PC-9 (cell line): ENCODE results near the gene ZNF549. TPM values are rescaled to one million over a fixed set of nuclear protein-coding genes. Genes with fewer than 3 reads are reported as not detected.
"Not testable (repeated sequence)": the region's sequence is repeated elsewhere in the genome, so short reads cannot be mapped to it uniquely, and the experiment has no call there.

Experiments used
- BruUV-seq: library from RNA; stranded (reverse); fragments of 400-500 nt; replicated peaks from 2 replicates; lab custom pipeline; 2021; lab: Mats Ljungman, UMichigan
- CTCF ChIA-PET: fragments of 300-600 bp; sonication (Branson Sonifier 250); formaldehyde crosslinking; loops from one replicate; lab custom pipeline; 2022; ENCODE audit warnings: antibody characterized with exemption; lab: Charles Lee
- POLR2A ChIA-PET: fragments of 300-600 bp; sonication (Branson Sonifier 250); formaldehyde crosslinking; loops from one replicate; lab custom pipeline; 2022; ENCODE audit warnings: antibody characterized with exemption; ENCODE audit not compliant: unreplicated experiment; lab: Charles Lee
- DNase-seq, 2 experiments: peaks; one replicate each; pipeline versions ENCODE4 v3.0.0 to v3.0.0-alpha.2; 2015 to 2022; ENCODE audit warnings: mixed read lengths in 1 of 2
- H2AFZ ChIP-seq: fragments of 200-600 bp; sonication (generic); 2 replicates; pipeline ENCODE4 v1.8.1; 2017; ENCODE audit warnings: antibody characterized with exemption
- H3F3A ChIP-seq: fragments of 200-600 bp; sonication (generic); 2 replicates; pipeline ENCODE4 v1.8.1; 2017; ENCODE audit warnings: antibody characterized with exemption, mild to moderate bottlenecking, low read depth; ENCODE audit not compliant: insufficient read depth
- H3K27ac ChIP-seq: fragments of 200-600 bp; sonication (generic); 2 replicates; pipeline ENCODE4 v1.6.1; 2016; ENCODE audit warnings: mixed run types
- H3K27me3 ChIP-seq: fragments of 200-600 bp; sonication (generic); 2 replicates; pipeline ENCODE4 v1.6.1; 2016; ENCODE audit warnings: low read depth, mixed run types; ENCODE audit not compliant: insufficient read depth
- H3K36me3 ChIP-seq: fragments of 200-600 bp; sonication (generic); 2 replicates; pipeline ENCODE4 v1.6.1; 2016; ENCODE audit warnings: low read depth, mixed run types
- H3K4me1 ChIP-seq: fragments of 200-600 bp; sonication (generic); replicated peaks from 2 replicates; pipeline ENCODE4 v1.6.1; 2016; ENCODE audit warnings: mixed run types; ENCODE audit not compliant: insufficient read depth
- H3K4me2 ChIP-seq: fragments of 200-600 bp; sonication (generic); 2 replicates; pipeline ENCODE4 v1.6.1; 2017; ENCODE audit warnings: mixed run types
- H3K4me3 ChIP-seq: fragments of 200-600 bp; sonication (generic); 2 replicates; pipeline ENCODE4 v1.6.1; 2016; ENCODE audit warnings: mixed run types
- H3K79me2 ChIP-seq: fragments of 200-600 bp; sonication (generic); 2 replicates; pipeline ENCODE4 v1.6.1; 2017; ENCODE audit warnings: low read depth, mixed run types
- H3K9me2 ChIP-seq: fragments of 200-600 bp; sonication (generic); 2 replicates; pipeline ENCODE4 v1.8.1; 2017; ENCODE audit warnings: mild to moderate bottlenecking; ENCODE audit not compliant: insufficient read depth
- H3K9me3 ChIP-seq: fragments of 200-600 bp; sonication (generic); 2 replicates; pipeline ENCODE4 v1.8.1; 2016; ENCODE audit warnings: low read depth; ENCODE audit not compliant: insufficient read depth
- H4K20me1 ChIP-seq: fragments of 200-600 bp; sonication (generic); 2 replicates; pipeline ENCODE4 v1.8.1; 2017; ENCODE audit not compliant: insufficient read depth
- EZH2 ChIP-seq: fragments of 200-600 bp; sonication (generic); IDR thresholded peaks from 2 replicates; pipeline ENCODE4 v1.8.0; 2017; ENCODE audit warnings: antibody characterized with exemption, low read depth
- intact Hi-C: fragments of 100-400 bp; cut with micrococcal nuclease; formaldehyde crosslinking; loops from one replicate; pipeline ENCODE4 v1.10.0; 2022; ENCODE audit not compliant: unreplicated experiment
- total RNA-seq: library from RNA; stranded (reverse); gene quantifications from 2 replicates; pipeline ENCODE4 v1.2.3, GENCODE V29; 2021
- TF ChIP-seq, protein P1 (sequence below): fragments of 200-600 bp; sonication (generic); conservative IDR thresholded peaks from 2 replicates; pipeline ENCODE4 v1.6.1; 2017; ENCODE audit warnings: mixed run types, antibody characterized with exemption, mild to moderate bottlenecking, moderate library complexity

ZNF549 gene
- total RNA-seq, 1 experiment from 2014 or later, result 6.5 TPM

- peaks cover 29% of the 10 kb centered on the region for H3K36me3 ChIP-seq
- DNase-seq, H3K27ac ChIP-seq, H3K4me1 ChIP-seq, H3F3A ChIP-seq, BruUV-seq, CTCF ChIA-PET, H3K9me2 ChIP-seq, H2AFZ ChIP-seq, H3K27me3 ChIP-seq, intact Hi-C loops, H4K20me1 ChIP-seq: not testable (repeated sequence)
- H3K9me3 ChIP-seq, result peaks cover 24% of the 10 kb centered on the region; the same call in 1 of the 2 replicates
- POLR2A ChIA-PET, result interaction anchor here (0.6 kb wide), 2 partner anchors 151 to 544 kb away, joined by 3 to 6 read pairs; no protein-coding TSS in a partner anchor
- peak overlapping the region; percentile 91 for H3K4me3 ChIP-seq
- peaks cover 31% of the 10 kb centered on the region for H3K79me2 ChIP-seq
- peak overlapping the region; percentile 87 for H3K4me2 ChIP-seq
Observed at GRCh38 chr19:57500400-57500799, 26.8 kb upstream of the ZNF549 start.

DNA sequence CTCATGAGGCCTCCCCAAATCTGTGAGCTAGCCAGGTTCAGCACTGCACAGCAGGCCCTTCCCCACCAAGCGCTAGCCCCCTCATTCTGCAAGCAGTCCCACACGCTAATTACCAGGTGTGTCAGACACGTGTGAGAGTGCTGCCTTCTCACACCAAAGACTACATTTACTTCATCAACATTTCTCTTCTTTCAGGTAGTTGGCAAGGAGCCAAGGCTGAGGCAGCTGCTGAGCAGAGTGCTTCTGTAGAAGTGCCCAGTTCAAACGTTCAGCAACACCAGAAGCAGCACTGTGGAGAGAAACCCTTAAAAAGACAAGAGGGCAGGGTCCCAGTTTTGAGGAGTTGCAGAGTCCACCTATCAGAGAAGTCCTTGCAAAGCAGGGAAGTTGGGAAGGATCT lies 21.0 kb upstream of the ZNF549 start:
- intact Hi-C loops, result no loop called here
- no peaks in the 10 kb centered on the region for H4K20me1 ChIP-seq
- ChIA-PET CTCF (no interaction called here), POLR2A (no interaction called here)
- peaks cover 61% of the 10 kb centered on the region for H3K36me3 ChIP-seq
- no TSS peak for BruUV-seq
- no peak overlapping the region for H2AFZ ChIP-seq
- no peaks in the 10 kb centered on the region for H3K9me2 ChIP-seq
- DNase-seq, result no peak
- TF ChIP-seq, protein P1, sequence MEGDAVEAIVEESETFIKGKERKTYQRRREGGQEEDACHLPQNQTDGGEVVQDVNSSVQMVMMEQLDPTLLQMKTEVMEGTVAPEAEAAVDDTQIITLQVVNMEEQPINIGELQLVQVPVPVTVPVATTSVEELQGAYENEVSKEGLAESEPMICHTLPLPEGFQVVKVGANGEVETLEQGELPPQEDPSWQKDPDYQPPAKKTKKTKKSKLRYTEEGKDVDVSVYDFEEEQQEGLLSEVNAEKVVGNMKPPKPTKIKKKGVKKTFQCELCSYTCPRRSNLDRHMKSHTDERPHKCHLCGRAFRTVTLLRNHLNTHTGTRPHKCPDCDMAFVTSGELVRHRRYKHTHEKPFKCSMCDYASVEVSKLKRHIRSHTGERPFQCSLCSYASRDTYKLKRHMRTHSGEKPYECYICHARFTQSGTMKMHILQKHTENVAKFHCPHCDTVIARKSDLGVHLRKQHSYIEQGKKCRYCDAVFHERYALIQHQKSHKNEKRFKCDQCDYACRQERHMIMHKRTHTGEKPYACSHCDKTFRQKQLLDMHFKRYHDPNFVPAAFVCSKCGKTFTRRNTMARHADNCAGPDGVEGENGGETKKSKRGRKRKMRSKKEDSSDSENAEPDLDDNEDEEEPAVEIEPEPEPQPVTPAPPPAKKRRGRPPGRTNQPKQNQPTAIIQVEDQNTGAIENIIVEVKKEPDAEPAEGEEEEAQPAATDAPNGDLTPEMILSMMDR, result no peak
- TF ChIP-seq EZH2, result no peak
- H3K4me3 ChIP-seq, result no peak overlapping the region
- no peak overlapping the region for H3K27ac ChIP-seq
- peaks cover 22% of the 10 kb centered on the region for H3K79me2 ChIP-seq
- H3K4me2 ChIP-seq, result no peak overlapping the region
- no peaks in the 10 kb centered on the region for H3K27me3 ChIP-seq
- peaks cover 30% of the 10 kb centered on the region; the same call in 1 of the 2 replicates for H3K9me3 ChIP-seq
- H3F3A ChIP-seq, result no peaks in the 10 kb centered on the region; the same call in 1 of the 2 replicates
- H3K4me1 ChIP-seq, result no peaks in the 10 kb centered on the region

GRCh38 chr19:57511484-57511883 lies 15.7 kb upstream of the ZNF549 start:
- Histone ChIP-seq H3K79me2 (no peaks in the 10 kb centered on the region), H3K9me3 (peaks cover 32% of the 10 kb centered on the region), H3K27me3 (no peaks in the 10 kb centered on the region), H4K20me1 (no peaks in the 10 kb centered on the region), H3K4me1 (no peaks in the 10 kb centered on the region), H3K9me2 (no peaks in the 10 kb centered on the region), H3K4me2 (no peak overlapping the region), H3K27ac (no peak overlapping the region), H3K4me3 (no peak overlapping the region), H3K36me3 (peaks cover 25% of the 10 kb centered on the region), H2AFZ (no peak overlapping the region), H3F3A (no peaks in the 10 kb centered on the region; the same call in 1 of the 2 replicates)
- BruUV-seq, result no TSS peak
- no peak for DNase-seq
- no peak for TF ChIP-seq EZH2
- TF ChIP-seq, protein P1, result no peak
- intact Hi-C loops, result no loop called here
- CTCF ChIA-PET, result no interaction called here
- POLR2A ChIA-PET, result no interaction called here

DNA sequence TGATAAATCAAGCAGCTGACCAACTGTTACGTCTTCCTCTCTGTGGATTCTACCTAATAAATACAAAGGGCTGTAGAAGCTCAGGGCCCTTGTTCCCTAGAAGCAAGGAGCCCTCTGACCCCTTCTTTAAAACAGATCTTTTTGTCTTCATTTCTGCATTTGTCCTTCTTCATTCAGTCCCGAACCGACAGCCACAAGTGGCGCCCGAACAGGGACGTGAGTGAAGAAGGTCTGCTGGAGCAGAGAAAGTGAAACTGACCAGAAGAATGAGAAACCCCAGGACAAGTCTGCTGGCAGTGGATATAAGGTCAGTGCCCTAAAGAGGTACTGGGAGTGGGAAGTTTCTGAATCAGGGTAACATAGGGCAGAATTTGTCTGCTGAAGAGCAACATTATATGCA lies 14.3 kb upstream of the ZNF549 start:
- TF ChIP-seq, protein P1, result no peak
- no peak for TF ChIP-seq EZH2
- BruUV-seq, result no TSS peak
- no peak overlapping the region for H2AFZ ChIP-seq

More for the DNA sequence above, 14.3 kb upstream of the ZNF549 start:
- Histone ChIP-seq H3K4me1 (no peaks in the 10 kb centered on the region), H4K20me1 (no peaks in the 10 kb centered on the region), H3K27me3 (no peaks in the 10 kb centered on the region), H3K27ac (no peak overlapping the region), H3K4me2 (no peak overlapping the region), H3K36me3 (peaks cover 13% of the 10 kb centered on the region; the same call in 1 of the 2 replicates), H3F3A (no peaks in the 10 kb centered on the region), H3K79me2 (no peaks in the 10 kb centered on the region), H3K9me2 (no peaks in the 10 kb centered on the region), H3K4me3 (no peak overlapping the region), H3K9me3 (peaks cover 21% of the 10 kb centered on the region)
- ChIA-PET CTCF (no interaction called here), POLR2A (no interaction called here)
- no peak for DNase-seq
- intact Hi-C loops, result no loop called here
